GM19372 (cell line): Measurements from ENCODE around the gene PGD.
"Not testable (repeated sequence)": the region's sequence is repeated elsewhere in the genome, so short reads cannot be mapped to it uniquely, and the experiment has no call there.

Experiments
- ATAC-seq: cut with Tn5 transposase; IDR thresholded peaks from one replicate; pipeline ENCODE4 v1.9.1; 2021; ENCODE audit warnings: mild to moderate bottlenecking, low read depth, moderate library complexity; ENCODE audit not compliant: unreplicated experiment

Gene PGD

GRCh38 chr1:10398734-10399443 lies at the start of gene PGD:
TSS of gene PGD (plus strand) at chr1:10399064. CDS start at chr1:10399118, 54 bp downstream.
- ATAC-seq = peak; percentile 90

GRCh38 chr1:10353282-10353681 lies 45.6 kb upstream of the PGD start:
- ATAC-seq = no peak

GRCh38 chr1:10353693-10354092 lies 45.2 kb upstream of the PGD start:
- ATAC-seq = no peak

- no peak for ATAC-seq
Observed at GRCh38 chr1:10360045-10360444, 38.8 kb upstream of the PGD start.

- ATAC-seq = no peak
Observed at GRCh38 chr1:10361515-10361914, 37.3 kb upstream of the PGD start.

- ATAC-seq = no peak
Observed at GRCh38 chr1:10368194-10368593, 30.7 kb upstream of the PGD start.

GRCh38 chr1:10374442-10374860 lies 24.4 kb upstream of the PGD start:
- ATAC-seq = no peak

- ATAC-seq = not testable (repeated sequence)
Observed at GRCh38 chr1:10377365-10378029, 21.4 kb upstream of the PGD start.

GRCh38 chr1:10378081-10378841 lies 20.6 kb upstream of the PGD start:
- no peak for ATAC-seq

GRCh38 chr1:10379101-10379620 lies 19.7 kb upstream of the PGD start:
- ATAC-seq = no peak

- ATAC-seq = no peak
Observed at GRCh38 chr1:10379676-10380075, 19.2 kb upstream of the PGD start.

- ATAC-seq = no peak
Observed at GRCh38 chr1:10380594-10381275, 18.1 kb upstream of the PGD start.

GRCh38 chr1:10383630-10384029 lies 15.2 kb upstream of the PGD start:
- ATAC-seq = no peak

- ATAC-seq = no peak
Observed at GRCh38 chr1:10384219-10384618, 14.6 kb upstream of the PGD start.

- ATAC-seq = no peak
Observed at GRCh38 chr1:10386761-10387676, 11.8 kb upstream of the PGD start.

GRCh38 chr1:10387677-10388386 lies 11.0 kb upstream of the PGD start:
- ATAC-seq = no peak

- no peak for ATAC-seq
Observed at GRCh38 chr1:10388387-10388715, 10.5 kb upstream of the PGD start.

GRCh38 chr1:10389271-10389973 lies 9.4 kb upstream of the PGD start:
- no peak for ATAC-seq

- ATAC-seq = no peak
Observed at GRCh38 chr1:10396870-10397269, 2.0 kb upstream of the PGD start.
